Duodenal mucosa (tissue), 2 donors: ENCODE results near the gene OXGR1.
"Not testable (repeated sequence)": the region's sequence is repeated elsewhere in the genome, so short reads cannot be mapped to it uniquely, and the experiment has no call there.

Source experiments
- H3K27ac ChIP-seq: one replicate; pipeline ENCODE4 v1.7.0; 2013; ENCODE audit warnings: low read depth, low read length
- H3K27me3 ChIP-seq, 2 donors: one replicate each; pipeline ENCODE4 v1.7.0; 2013; ENCODE audit warnings: low read length in 2 of 2, control low read depth in 1 of 2; ENCODE audit not compliant: insufficient read depth in 2 of 2, control insufficient read depth in 1 of 2
- H3K36me3 ChIP-seq, 2 donors: one replicate each; pipeline ENCODE4 v1.7.0; 2013; ENCODE audit warnings: low read length in 2 of 2, control low read depth in 1 of 2; ENCODE audit not compliant: insufficient read depth in 2 of 2, control insufficient read depth in 1 of 2
- H3K4me1 ChIP-seq, 2 donors: one replicate each; pipeline ENCODE4 v1.7.0; 2013; ENCODE audit warnings: low read length in 2 of 2, control low read depth in 1 of 2; ENCODE audit not compliant: insufficient read depth in 2 of 2, control insufficient read depth in 1 of 2
- H3K4me3 ChIP-seq, 2 donors: one replicate each; pipeline ENCODE4 v1.7.0; 2013; ENCODE audit warnings: low read length in 2 of 2, low read depth in 1 of 2
- H3K9ac ChIP-seq, 2 donors: one replicate each; pipeline ENCODE4 v1.7.0; 2013; ENCODE audit warnings: low read length in 2 of 2, low read depth in 1 of 2
- H3K9me3 ChIP-seq, 2 donors: one replicate each; pipeline ENCODE4 v1.7.0; 2013; ENCODE audit warnings: low read length in 2 of 2, control low read depth in 1 of 2; ENCODE audit not compliant: control insufficient read depth in 1 of 2

Gene OXGR1

GRCh38 chr13:96996107-96996506 is 1.8 kb upstream of the OXGR1 start:
- Histone ChIP-seq H3K9me3 (no peaks in the 10 kb centered on the region), H3K36me3 (no peaks in the 10 kb centered on the region), H3K27me3 (peaks cover 3 to 13% of the 10 kb centered on the region in 2 donors), H3K27ac (no peak overlapping the region), H3K4me3 (no peak overlapping the region), H3K4me1 (peaks cover 3 to 5% of the 10 kb centered on the region in 2 donors), H3K9ac (no peak overlapping the region)

GRCh38 chr13:96994858-96995243 is 575 bp upstream of the OXGR1 start:
- peak overlapping the region in 1 of 2 donors; percentile 58 for H3K4me3 ChIP-seq
- peaks cover 3 to 5% of the 10 kb centered on the region in 2 donors for H3K4me1 ChIP-seq
- no peak overlapping the region for H3K27ac ChIP-seq
- H3K9me3 ChIP-seq = no peaks in the 10 kb centered on the region
- H3K9ac ChIP-seq = no peak overlapping the region
- H3K36me3 ChIP-seq = no peaks in the 10 kb centered on the region
- H3K27me3 ChIP-seq = peaks cover 3 to 13% of the 10 kb centered on the region in 2 donors

- Histone ChIP-seq H3K9ac (no peak overlapping the region), H3K4me3 (peak overlapping the region; percentile 58 to 73), H3K36me3 (no peaks in the 10 kb centered on the region), H3K4me1 (peaks cover 3 to 5% of the 10 kb centered on the region in 2 donors), H3K27ac (no peak overlapping the region), H3K27me3 (peaks cover 3 to 13% of the 10 kb centered on the region in 2 donors), H3K9me3 (no peaks in the 10 kb centered on the region)
Measured at GRCh38 chr13:96993634-96994016, 651 bp downstream of the OXGR1 start.

- Histone ChIP-seq H3K9me3 (no peaks in the 10 kb centered on the region), H3K4me1 (peaks cover 3 to 5% of the 10 kb centered on the region in 2 donors), H3K36me3 (no peaks in the 10 kb centered on the region), H3K4me3 (no peak overlapping the region), H3K27me3 (peaks cover 3 to 13% of the 10 kb centered on the region in 2 donors), H3K27ac (no peak overlapping the region), H3K9ac (no peak overlapping the region)
Measured at GRCh38 chr13:96992633-96993032, 1.6 kb downstream of the OXGR1 start.

- no peak overlapping the region for H3K4me3 ChIP-seq
- H3K27ac ChIP-seq = no peak overlapping the region
- H3K27me3 ChIP-seq = peaks cover 3 to 13% of the 10 kb centered on the region in 2 donors
- peaks cover 3 to 5% of the 10 kb centered on the region in 2 donors for H3K4me1 ChIP-seq
- no peaks in the 10 kb centered on the region for H3K36me3 ChIP-seq
- no peak overlapping the region for H3K9ac ChIP-seq
- H3K9me3 ChIP-seq = no peaks in the 10 kb centered on the region
Measured at GRCh38 chr13:96991072-96991471, 3.2 kb downstream of the OXGR1 start.

- no peaks in the 10 kb centered on the region for H3K27me3 ChIP-seq
- H3K9ac ChIP-seq = no peak overlapping the region
- no peak overlapping the region for H3K27ac ChIP-seq
- peaks cover 3 to 6% of the 10 kb centered on the region in 2 donors for H3K4me1 ChIP-seq
- no peaks in the 10 kb centered on the region for H3K9me3 ChIP-seq
- H3K4me3 ChIP-seq = no peak overlapping the region
- H3K36me3 ChIP-seq = no peaks in the 10 kb centered on the region
Measured at GRCh38 chr13:96988441-96988840, 5.8 kb downstream of the OXGR1 start.

GRCh38 chr13:96984051-96984508 is 10.2 kb downstream of the OXGR1 start:
- Histone ChIP-seq H3K27me3 (no peaks in the 10 kb centered on the region), H3K9ac (peak overlapping the region in 1 of 2 donors; percentile 23), H3K4me3 (peak overlapping the region; percentile 38 to 53), H3K36me3 (no peaks in the 10 kb centered on the region), H3K27ac (no peak overlapping the region), H3K4me1 (peaks cover 3 to 6% of the 10 kb centered on the region in 2 donors), H3K9me3 (no peaks in the 10 kb centered on the region)

- Histone ChIP-seq H3K4me1 (peaks cover 3 to 6% of the 10 kb centered on the region in 2 donors), H3K9me3 (no peaks in the 10 kb centered on the region), H3K27ac (no peak overlapping the region), H3K27me3 (no peaks in the 10 kb centered on the region), H3K36me3 (no peaks in the 10 kb centered on the region), H3K9ac (no peak overlapping the region), H3K4me3 (no peak overlapping the region)
Measured at GRCh38 chr13:96982672-96983071, 11.6 kb downstream of the OXGR1 start.

- not testable (repeated sequence) for H3K4me1 ChIP-seq, H3K27ac ChIP-seq, H3K27me3 ChIP-seq
Measured at GRCh38 chr13:96979861-96980260, 14.4 kb downstream of the OXGR1 start.

GRCh38 chr13:96968027-96968426 is 26.2 kb downstream of the OXGR1 start:
- Histone ChIP-seq H3K9me3 (peaks cover 30 to 32% of the 10 kb centered on the region in 2 donors), H3K9ac (no peak overlapping the region), H3K36me3 (no peaks in the 10 kb centered on the region), H3K4me1 (no peaks in the 10 kb centered on the region), H3K4me3 (no peak overlapping the region), H3K27me3 (no peaks in the 10 kb centered on the region), H3K27ac (no peak overlapping the region)

More at GRCh38 chr13:96979861-96980260, 14.4 kb downstream of the OXGR1 start:
- not testable (repeated sequence) for H3K36me3 ChIP-seq, H3K9ac ChIP-seq, H3K9me3 ChIP-seq, H3K4me3 ChIP-seq
